Uterus (tissue), 4 donors: ENCODE data around the gene TNFRSF1A. TPM values are rescaled to one million over a fixed set of nuclear protein-coding genes. Genes with fewer than 3 reads are reported as not detected.

ENCODE experiments used
- DNase-seq, 2 donors: peaks; one replicate each; pipeline ENCODE4 v3.0.0-alpha.2; 2019 to 2020
- H3K27ac ChIP-seq, 2 donors: fragments of 200-600 bp; sonication (generic); 1 replicate in 1 of 2; 2 replicates in 1 of 2; pipeline ENCODE4 v1.5.1; 2016 to 2018
- H3K27me3 ChIP-seq, 2 donors: fragments of 200-600 bp; sonication (generic); one replicate each; pipeline ENCODE4 v1.5.1; 2018 to 2019; ENCODE audit warnings: control low read depth in 1 of 2
- H3K36me3 ChIP-seq, 2 donors: fragments of 200-600 bp; sonication (generic); one replicate each; pipeline ENCODE4 v1.5.1; 2019; ENCODE audit warnings: control low read depth in 1 of 2
- H3K4me1 ChIP-seq, 2 donors: fragments of 200-600 bp; sonication (generic); one replicate each; pipeline ENCODE4 v1.5.1; 2018 to 2019; ENCODE audit warnings: control low read depth in 1 of 2
- H3K4me3 ChIP-seq, 2 donors: fragments of 200-600 bp; sonication (generic); 1 replicate in 1 of 2; 2 replicates in 1 of 2; pipeline ENCODE4 v1.5.1; 2018 to 2019; ENCODE audit warnings: mild to moderate bottlenecking in 1 of 2
- H3K9me3 ChIP-seq, 2 donors: fragments of 200-600 bp; sonication (generic); one replicate each; pipeline ENCODE4 v1.5.1; 2019; ENCODE audit warnings: control low read depth in 1 of 2
- CTCF ChIP-seq, 4 experiments: fragments of 200-600 bp in 2 of 4; fragments of 450-650 bp in 2 of 4; sonication (generic) in 2 of 4; IDR thresholded peaks; one replicate each; pipeline ENCODE4 v1.5.1; 2016 to 2019; ENCODE audit warnings: antibody characterized with exemption in 4 of 4, mild to moderate bottlenecking in 2 of 4, moderate library complexity in 1 of 4
- POLR2A ChIP-seq, 2 donors: fragments of 450-650 bp; IDR thresholded peaks; one replicate each; pipeline ENCODE4 v1.6.1; 2016; ENCODE audit warnings: antibody characterized with exemption in 2 of 2, mild to moderate bottlenecking in 1 of 2, moderate library complexity in 1 of 2
- intact Hi-C: fragments of 100-400 bp; cut with DNase I; formaldehyde crosslinking; loops from one replicate; pipeline ENCODE4 v1.15.1; 2023; ENCODE audit warnings: low total_unique reads
- total RNA-seq, 4 donors: library from RNA; depleted of rRNA in 3 of 4; stranded (reverse); fragments of >200 nt in 3 of 4; gene quantifications; one replicate each; pipeline versions ENCODE4 v1.1.0 to v1.2.4, GENCODE V29; 2014 to 2023
- donor health status: DM: yes; HTN: yes; CAD: no.

TNFRSF1A gene
- total RNA-seq, 4 donors from 2014 or later, result 71.8 to 297 (median 174) TPM

- peak overlapping the region; percentile 87 to 90 for H3K27ac ChIP-seq
- no peak for DNase-seq
- intact Hi-C loops, result no loop called here
- H3K4me1 ChIP-seq, result peaks cover 15 to 17% of the 10 kb centered on the region in 2 donors
- TF ChIP-seq POLR2A (IDR thresholded peaks at IDR 0.05) (no peak), CTCF (IDR thresholded peaks at IDR 0.05) (no peak)
- no peak overlapping the region for H3K4me3 ChIP-seq
- H3K27me3 ChIP-seq, result no peaks in the 10 kb centered on the region
- H3K9me3 ChIP-seq, result no peaks in the 10 kb centered on the region
- H3K36me3 ChIP-seq, result no peaks in the 10 kb centered on the region
Observed at GRCh38 chr12:6374028-6374785, 32.3 kb upstream of the TNFRSF1A start.

- intact Hi-C loops, result no loop called here
- H3K9me3 ChIP-seq, result no peaks in the 10 kb centered on the region
- peak overlapping the region; percentile 85 to 87 for H3K27ac ChIP-seq
- no peaks in the 10 kb centered on the region for H3K36me3 ChIP-seq
- TF ChIP-seq POLR2A (IDR thresholded peaks at IDR 0.05) (no peak), CTCF (IDR thresholded peaks at IDR 0.05) (no peak)
- no peak overlapping the region for H3K4me3 ChIP-seq
- peaks cover 15 to 17% of the 10 kb centered on the region in 2 donors for H3K4me1 ChIP-seq
- DNase-seq, result no peak
- no peaks in the 10 kb centered on the region for H3K27me3 ChIP-seq
Observed at GRCh38 chr12:6373022-6373787, 31.3 kb upstream of the TNFRSF1A start.

GRCh38 chr12:6372403-6373003, 30.6 kb upstream of the TNFRSF1A start:
- no peaks in the 10 kb centered on the region for H3K9me3 ChIP-seq
- peaks cover 14 to 16% of the 10 kb centered on the region in 2 donors for H3K4me1 ChIP-seq
- intact Hi-C loops, result no loop called here
- H3K4me3 ChIP-seq, result no peak overlapping the region
- TF ChIP-seq CTCF (IDR thresholded peaks at IDR 0.05), result no peak
- TF ChIP-seq POLR2A (IDR thresholded peaks at IDR 0.05), result no peak
- peak overlapping the region; percentile 85 to 87 for H3K27ac ChIP-seq
- H3K36me3 ChIP-seq, result no peaks in the 10 kb centered on the region
- peak in 1 of 2 donors; percentile 24 for DNase-seq
- no peaks in the 10 kb centered on the region for H3K27me3 ChIP-seq

GRCh38 chr12:6370994-6371754, 29.3 kb upstream of the TNFRSF1A start:
- intact Hi-C loops, result no loop called here
- Histone ChIP-seq H3K36me3 (no peaks in the 10 kb centered on the region), H3K27me3 (no peaks in the 10 kb centered on the region), H3K4me1 (peaks cover 5 to 6% of the 10 kb centered on the region in 2 donors), H3K4me3 (no peak overlapping the region), H3K9me3 (no peaks in the 10 kb centered on the region), H3K27ac (peak overlapping the region; percentile 85 to 87)
- peak in 1 of 2 donors; percentile 28 for TF ChIP-seq POLR2A (IDR thresholded peaks at IDR 0.05)
- TF ChIP-seq CTCF (IDR thresholded peaks at IDR 0.05), result peak in 1 of 4 experiments; percentile 13
- peak; percentile 43 to 75 for DNase-seq
